ENCODE measurements around the gene DACH1. TPM values are rescaled to one million over a fixed set of nuclear protein-coding genes. Genes with fewer than 3 reads are reported as not detected.

DACH1 gene
- total RNA-seq, 1 experiment from 2014 or later, result 0.31 TPM

DNA sequence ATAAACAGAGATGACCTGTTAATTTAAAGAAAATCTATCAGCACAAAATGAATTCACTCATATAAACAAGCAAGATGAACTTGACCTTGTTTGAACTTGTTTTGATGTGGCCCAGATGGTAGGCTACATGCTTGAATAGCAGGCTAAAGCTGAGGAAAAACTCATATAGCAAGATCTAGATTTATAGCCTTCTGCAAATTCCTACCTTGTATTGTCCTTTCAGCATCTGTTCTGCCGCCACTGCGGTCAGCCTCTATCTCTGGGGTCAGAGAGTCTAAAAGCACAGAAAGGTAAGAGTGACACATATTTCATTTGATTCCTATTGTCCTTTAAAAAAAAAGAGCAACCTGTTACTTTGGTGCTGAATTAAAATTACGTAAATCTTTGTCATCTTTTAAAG is 392.1 kb downstream of the DACH1 start:
- H3K4me1 Mint-ChIP-seq, result no peaks in the 10 kb centered on the region
- H3K36me3 Mint-ChIP-seq, result no peaks in the 10 kb centered on the region
- CTCF ChIA-PET, result no interaction called here
- no peaks in the 10 kb centered on the region for H3K27me3 Mint-ChIP-seq (ENCODE audit: low read depth)
- no peaks in the 10 kb centered on the region for H3K9me3 Mint-ChIP-seq
- no peak for DNase-seq (ENCODE audit: low spot score)
- no peak overlapping the region for H3K27ac Mint-ChIP-seq
- no peak for ATAC-seq
- POLR2A ChIA-PET, result no interaction called here
- TF ChIP-seq USF2 (CRISPR knock-in tag; IDR thresholded peaks at IDR 0.05), result no peak
- TF ChIP-seq OVOL2 (CRISPR knock-in tag; IDR thresholded peaks at IDR 0.05; ENCODE audit: borderline replicate concordance), result no peak
- TF ChIP-seq, protein P1, sequence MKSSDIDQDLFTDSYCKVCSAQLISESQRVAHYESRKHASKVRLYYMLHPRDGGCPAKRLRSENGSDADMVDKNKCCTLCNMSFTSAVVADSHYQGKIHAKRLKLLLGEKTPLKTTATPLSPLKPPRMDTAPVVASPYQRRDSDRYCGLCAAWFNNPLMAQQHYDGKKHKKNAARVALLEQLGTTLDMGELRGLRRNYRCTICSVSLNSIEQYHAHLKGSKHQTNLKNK (CRISPR knock-in tag; IDR thresholded peaks at IDR 0.05), result no peak
- TF ChIP-seq MYBL2 (CRISPR knock-in tag; IDR thresholded peaks at IDR 0.05), result no peak
- no peak for TF ChIP-seq KAT7 (CRISPR knock-in tag; IDR thresholded peaks at IDR 0.05; ENCODE audit: borderline replicate concordance)
- no peak for TF ChIP-seq SMAD3 (CRISPR knock-in tag; IDR thresholded peaks at IDR 0.05; ENCODE audit: borderline replicate concordance)
- TF ChIP-seq, protein P2, sequence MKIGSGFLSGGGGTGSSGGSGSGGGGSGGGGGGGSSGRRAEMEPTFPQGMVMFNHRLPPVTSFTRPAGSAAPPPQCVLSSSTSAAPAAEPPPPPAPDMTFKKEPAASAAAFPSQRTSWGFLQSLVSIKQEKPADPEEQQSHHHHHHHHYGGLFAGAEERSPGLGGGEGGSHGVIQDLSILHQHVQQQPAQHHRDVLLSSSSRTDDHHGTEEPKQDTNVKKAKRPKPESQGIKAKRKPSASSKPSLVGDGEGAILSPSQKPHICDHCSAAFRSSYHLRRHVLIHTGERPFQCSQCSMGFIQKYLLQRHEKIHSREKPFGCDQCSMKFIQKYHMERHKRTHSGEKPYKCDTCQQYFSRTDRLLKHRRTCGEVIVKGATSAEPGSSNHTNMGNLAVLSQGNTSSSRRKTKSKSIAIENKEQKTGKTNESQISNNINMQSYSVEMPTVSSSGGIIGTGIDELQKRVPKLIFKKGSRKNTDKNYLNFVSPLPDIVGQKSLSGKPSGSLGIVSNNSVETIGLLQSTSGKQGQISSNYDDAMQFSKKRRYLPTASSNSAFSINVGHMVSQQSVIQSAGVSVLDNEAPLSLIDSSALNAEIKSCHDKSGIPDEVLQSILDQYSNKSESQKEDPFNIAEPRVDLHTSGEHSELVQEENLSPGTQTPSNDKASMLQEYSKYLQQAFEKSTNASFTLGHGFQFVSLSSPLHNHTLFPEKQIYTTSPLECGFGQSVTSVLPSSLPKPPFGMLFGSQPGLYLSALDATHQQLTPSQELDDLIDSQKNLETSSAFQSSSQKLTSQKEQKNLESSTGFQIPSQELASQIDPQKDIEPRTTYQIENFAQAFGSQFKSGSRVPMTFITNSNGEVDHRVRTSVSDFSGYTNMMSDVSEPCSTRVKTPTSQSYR (CRISPR knock-in tag; IDR thresholded peaks at IDR 0.05), result no peak
- no peak for TF ChIP-seq RELA (CRISPR knock-in tag; IDR thresholded peaks at IDR 0.05; ENCODE audit: borderline replicate concordance)
- no peak for TF ChIP-seq NFATC4 (CRISPR knock-in tag; IDR thresholded peaks at IDR 0.05)
- H3K4me3 Mint-ChIP-seq, result no peak overlapping the region

- TF ChIP-seq, protein P3, sequence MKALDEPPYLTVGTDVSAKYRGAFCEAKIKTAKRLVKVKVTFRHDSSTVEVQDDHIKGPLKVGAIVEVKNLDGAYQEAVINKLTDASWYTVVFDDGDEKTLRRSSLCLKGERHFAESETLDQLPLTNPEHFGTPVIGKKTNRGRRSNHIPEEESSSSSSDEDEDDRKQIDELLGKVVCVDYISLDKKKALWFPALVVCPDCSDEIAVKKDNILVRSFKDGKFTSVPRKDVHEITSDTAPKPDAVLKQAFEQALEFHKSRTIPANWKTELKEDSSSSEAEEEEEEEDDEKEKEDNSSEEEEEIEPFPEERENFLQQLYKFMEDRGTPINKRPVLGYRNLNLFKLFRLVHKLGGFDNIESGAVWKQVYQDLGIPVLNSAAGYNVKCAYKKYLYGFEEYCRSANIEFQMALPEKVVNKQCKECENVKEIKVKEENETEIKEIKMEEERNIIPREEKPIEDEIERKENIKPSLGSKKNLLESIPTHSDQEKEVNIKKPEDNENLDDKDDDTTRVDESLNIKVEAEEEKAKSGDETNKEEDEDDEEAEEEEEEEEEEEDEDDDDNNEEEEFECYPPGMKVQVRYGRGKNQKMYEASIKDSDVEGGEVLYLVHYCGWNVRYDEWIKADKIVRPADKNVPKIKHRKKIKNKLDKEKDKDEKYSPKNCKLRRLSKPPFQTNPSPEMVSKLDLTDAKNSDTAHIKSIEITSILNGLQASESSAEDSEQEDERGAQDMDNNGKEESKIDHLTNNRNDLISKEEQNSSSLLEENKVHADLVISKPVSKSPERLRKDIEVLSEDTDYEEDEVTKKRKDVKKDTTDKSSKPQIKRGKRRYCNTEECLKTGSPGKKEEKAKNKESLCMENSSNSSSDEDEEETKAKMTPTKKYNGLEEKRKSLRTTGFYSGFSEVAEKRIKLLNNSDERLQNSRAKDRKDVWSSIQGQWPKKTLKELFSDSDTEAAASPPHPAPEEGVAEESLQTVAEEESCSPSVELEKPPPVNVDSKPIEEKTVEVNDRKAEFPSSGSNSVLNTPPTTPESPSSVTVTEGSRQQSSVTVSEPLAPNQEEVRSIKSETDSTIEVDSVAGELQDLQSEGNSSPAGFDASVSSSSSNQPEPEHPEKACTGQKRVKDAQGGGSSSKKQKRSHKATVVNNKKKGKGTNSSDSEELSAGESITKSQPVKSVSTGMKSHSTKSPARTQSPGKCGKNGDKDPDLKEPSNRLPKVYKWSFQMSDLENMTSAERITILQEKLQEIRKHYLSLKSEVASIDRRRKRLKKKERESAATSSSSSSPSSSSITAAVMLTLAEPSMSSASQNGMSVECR (CRISPR knock-in tag; IDR thresholded peaks at IDR 0.05; ENCODE audit: borderline replicate concordance), result no peak
- no peak for TF ChIP-seq STAT6 (CRISPR knock-in tag; conservative IDR thresholded peaks at IDR 0.05; ENCODE audit: low read depth)
- TF ChIP-seq, protein P4, sequence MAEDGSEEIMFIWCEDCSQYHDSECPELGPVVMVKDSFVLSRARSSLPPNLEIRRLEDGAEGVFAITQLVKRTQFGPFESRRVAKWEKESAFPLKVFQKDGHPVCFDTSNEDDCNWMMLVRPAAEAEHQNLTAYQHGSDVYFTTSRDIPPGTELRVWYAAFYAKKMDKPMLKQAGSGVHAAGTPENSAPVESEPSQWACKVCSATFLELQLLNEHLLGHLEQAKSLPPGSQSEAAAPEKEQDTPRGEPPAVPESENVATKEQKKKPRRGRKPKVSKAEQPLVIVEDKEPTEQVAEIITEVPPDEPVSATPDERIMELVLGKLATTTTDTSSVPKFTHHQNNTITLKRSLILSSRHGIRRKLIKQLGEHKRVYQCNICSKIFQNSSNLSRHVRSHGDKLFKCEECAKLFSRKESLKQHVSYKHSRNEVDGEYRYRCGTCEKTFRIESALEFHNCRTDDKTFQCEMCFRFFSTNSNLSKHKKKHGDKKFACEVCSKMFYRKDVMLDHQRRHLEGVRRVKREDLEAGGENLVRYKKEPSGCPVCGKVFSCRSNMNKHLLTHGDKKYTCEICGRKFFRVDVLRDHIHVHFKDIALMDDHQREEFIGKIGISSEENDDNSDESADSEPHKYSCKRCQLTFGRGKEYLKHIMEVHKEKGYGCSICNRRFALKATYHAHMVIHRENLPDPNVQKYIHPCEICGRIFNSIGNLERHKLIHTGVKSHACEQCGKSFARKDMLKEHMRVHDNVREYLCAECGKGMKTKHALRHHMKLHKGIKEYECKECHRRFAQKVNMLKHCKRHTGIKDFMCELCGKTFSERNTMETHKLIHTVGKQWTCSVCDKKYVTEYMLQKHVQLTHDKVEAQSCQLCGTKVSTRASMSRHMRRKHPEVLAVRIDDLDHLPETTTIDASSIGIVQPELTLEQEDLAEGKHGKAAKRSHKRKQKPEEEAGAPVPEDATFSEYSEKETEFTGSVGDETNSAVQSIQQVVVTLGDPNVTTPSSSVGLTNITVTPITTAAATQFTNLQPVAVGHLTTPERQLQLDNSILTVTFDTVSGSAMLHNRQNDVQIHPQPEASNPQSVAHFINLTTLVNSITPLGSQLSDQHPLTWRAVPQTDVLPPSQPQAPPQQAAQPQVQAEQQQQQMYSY (CRISPR knock-in tag; IDR thresholded peaks at IDR 0.05), result no peak
- CTCF ChIA-PET, result no interaction called here
- H3K4me1 Mint-ChIP-seq, result peaks cover 4% of the 10 kb centered on the region; the same call in 1 of the 2 replicates
- no peaks in the 10 kb centered on the region for H3K36me3 Mint-ChIP-seq
- no peak overlapping the region for H3K4me3 Mint-ChIP-seq
- ATAC-seq (no peak), DNase-seq (ENCODE audit: low spot score) (no peak)
- H3K27me3 Mint-ChIP-seq (ENCODE audit: low read depth), result no peaks in the 10 kb centered on the region
- POLR2A ChIA-PET, result no interaction called here
- no peak overlapping the region for H3K27ac Mint-ChIP-seq
- H3K9me3 Mint-ChIP-seq, result no peaks in the 10 kb centered on the region
Measured at GRCh38 chr13:71469626-71470025, 397.4 kb downstream of the DACH1 start.
